Neural cell (in vitro differentiated cells): ENCODE measurements around the gene SKAP1.
"Not testable (repeated sequence)": the region's sequence is repeated elsewhere in the genome, so short reads cannot be mapped to it uniquely, and the experiment has no call there.

Experiments used
- EP300 ChIP-seq: fragments of 450-650 bp; conservative IDR thresholded peaks from 2 replicates; pipeline ENCODE4 v1.6.1; 2014; ENCODE audit warnings: antibody characterized with exemption, mild to moderate bottlenecking, moderate library complexity; ENCODE audit not compliant: poor library complexity, severe bottlenecking
- EZH2 ChIP-seq: fragments of 200-600, 300-800 bp; shearing (Covaris generic), sonication (generic); IDR thresholded peaks from 2 replicates; pipeline ENCODE4 v1.6.1; 2014; ENCODE audit warnings: antibody characterized with exemption, low read length, borderline replicate concordance, mild to moderate bottlenecking; ENCODE audit not compliant: insufficient read depth, poor library complexity, severe bottlenecking
- MXI1 ChIP-seq: fragments of 450-650 bp; conservative IDR thresholded peaks from 2 replicates; pipeline ENCODE4 v1.6.1; 2014; ENCODE audit warnings: antibody characterized with exemption, mild to moderate bottlenecking; ENCODE audit not compliant: poor library complexity, severe bottlenecking
- POLR2AphosphoS5 ChIP-seq: IDR thresholded peaks from 2 replicates; pipeline ENCODE4 v1.6.1; 2012
- SMC3 ChIP-seq: fragments of 450-650 bp; conservative IDR thresholded peaks from 2 replicates; pipeline ENCODE4 v1.6.1; 2014; ENCODE audit warnings: antibody characterized with exemption, mild to moderate bottlenecking, moderate library complexity; ENCODE audit not compliant: poor library complexity
- TF ChIP-seq, protein P1 (sequence below): fragments of 450-650 bp; IDR thresholded peaks from 2 replicates; pipeline ENCODE4 v1.5.1; 2014; ENCODE audit warnings: antibody characterized with exemption, mild to moderate bottlenecking, moderate library complexity; ENCODE audit not compliant: poor library complexity, severe bottlenecking
- TF ChIP-seq, protein P2 (sequence below): IDR thresholded peaks from 2 replicates; pipeline ENCODE4 v1.6.1; 2012; ENCODE audit warnings: borderline replicate concordance

DNA sequence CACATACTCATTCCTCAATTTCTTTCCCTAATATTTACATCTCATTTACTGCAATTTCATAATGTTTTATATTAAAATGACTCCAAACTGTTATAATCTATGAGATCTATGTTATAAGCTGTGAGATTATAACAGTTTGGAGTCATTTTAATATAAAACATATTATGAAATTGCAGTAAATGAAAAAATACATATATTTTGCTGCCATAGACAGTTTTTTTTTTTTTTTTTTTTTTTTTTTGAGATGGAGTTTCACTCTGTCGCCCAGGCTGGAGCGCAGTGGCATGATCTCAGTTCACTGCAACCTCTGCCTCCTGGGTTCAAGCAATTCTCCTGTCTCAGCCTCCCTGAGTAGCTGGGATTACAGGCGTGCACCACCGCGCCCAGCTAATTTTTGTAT is 180.0 kb downstream of the SKAP1 start:
- not testable (repeated sequence) for TF ChIP-seq SMC3, MXI1, POLR2AphosphoS5, EZH2, EP300
- TF ChIP-seq, protein P1, sequence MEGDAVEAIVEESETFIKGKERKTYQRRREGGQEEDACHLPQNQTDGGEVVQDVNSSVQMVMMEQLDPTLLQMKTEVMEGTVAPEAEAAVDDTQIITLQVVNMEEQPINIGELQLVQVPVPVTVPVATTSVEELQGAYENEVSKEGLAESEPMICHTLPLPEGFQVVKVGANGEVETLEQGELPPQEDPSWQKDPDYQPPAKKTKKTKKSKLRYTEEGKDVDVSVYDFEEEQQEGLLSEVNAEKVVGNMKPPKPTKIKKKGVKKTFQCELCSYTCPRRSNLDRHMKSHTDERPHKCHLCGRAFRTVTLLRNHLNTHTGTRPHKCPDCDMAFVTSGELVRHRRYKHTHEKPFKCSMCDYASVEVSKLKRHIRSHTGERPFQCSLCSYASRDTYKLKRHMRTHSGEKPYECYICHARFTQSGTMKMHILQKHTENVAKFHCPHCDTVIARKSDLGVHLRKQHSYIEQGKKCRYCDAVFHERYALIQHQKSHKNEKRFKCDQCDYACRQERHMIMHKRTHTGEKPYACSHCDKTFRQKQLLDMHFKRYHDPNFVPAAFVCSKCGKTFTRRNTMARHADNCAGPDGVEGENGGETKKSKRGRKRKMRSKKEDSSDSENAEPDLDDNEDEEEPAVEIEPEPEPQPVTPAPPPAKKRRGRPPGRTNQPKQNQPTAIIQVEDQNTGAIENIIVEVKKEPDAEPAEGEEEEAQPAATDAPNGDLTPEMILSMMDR, result not testable (repeated sequence)
- TF ChIP-seq, protein P2, sequence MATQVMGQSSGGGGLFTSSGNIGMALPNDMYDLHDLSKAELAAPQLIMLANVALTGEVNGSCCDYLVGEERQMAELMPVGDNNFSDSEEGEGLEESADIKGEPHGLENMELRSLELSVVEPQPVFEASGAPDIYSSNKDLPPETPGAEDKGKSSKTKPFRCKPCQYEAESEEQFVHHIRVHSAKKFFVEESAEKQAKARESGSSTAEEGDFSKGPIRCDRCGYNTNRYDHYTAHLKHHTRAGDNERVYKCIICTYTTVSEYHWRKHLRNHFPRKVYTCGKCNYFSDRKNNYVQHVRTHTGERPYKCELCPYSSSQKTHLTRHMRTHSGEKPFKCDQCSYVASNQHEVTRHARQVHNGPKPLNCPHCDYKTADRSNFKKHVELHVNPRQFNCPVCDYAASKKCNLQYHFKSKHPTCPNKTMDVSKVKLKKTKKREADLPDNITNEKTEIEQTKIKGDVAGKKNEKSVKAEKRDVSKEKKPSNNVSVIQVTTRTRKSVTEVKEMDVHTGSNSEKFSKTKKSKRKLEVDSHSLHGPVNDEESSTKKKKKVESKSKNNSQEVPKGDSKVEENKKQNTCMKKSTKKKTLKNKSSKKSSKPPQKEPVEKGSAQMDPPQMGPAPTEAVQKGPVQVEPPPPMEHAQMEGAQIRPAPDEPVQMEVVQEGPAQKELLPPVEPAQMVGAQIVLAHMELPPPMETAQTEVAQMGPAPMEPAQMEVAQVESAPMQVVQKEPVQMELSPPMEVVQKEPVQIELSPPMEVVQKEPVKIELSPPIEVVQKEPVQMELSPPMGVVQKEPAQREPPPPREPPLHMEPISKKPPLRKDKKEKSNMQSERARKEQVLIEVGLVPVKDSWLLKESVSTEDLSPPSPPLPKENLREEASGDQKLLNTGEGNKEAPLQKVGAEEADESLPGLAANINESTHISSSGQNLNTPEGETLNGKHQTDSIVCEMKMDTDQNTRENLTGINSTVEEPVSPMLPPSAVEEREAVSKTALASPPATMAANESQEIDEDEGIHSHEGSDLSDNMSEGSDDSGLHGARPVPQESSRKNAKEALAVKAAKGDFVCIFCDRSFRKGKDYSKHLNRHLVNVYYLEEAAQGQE, result not testable (repeated sequence)
